ENCODE data around the gene TNNT3. TPM values are rescaled to one million over a fixed set of nuclear protein-coding genes. Genes with fewer than 3 reads are reported as not detected.

Gene TNNT3
- total RNA-seq, 2 experiments from 2014 or later: 4.7 to 6.2 TPM

- no peak for DNase-seq (ENCODE audit: low spot score)
- Histone ChIP-seq H4K20me1 (ENCODE audit: insufficient read depth, low read length) (no peaks in the 10 kb centered on the region), H3K79me2 (ENCODE audit: insufficient read depth, low read depth, low read length) (no peaks in the 10 kb centered on the region), H2AFZ (ENCODE audit: low read length) (no peak overlapping the region), H3K27ac (ENCODE audit: low read depth, low read length, poor library complexity, severe bottlenecking) (no peak overlapping the region), H3K9me2 (ENCODE audit: insufficient read depth, low read length) (no peaks in the 10 kb centered on the region), H3K36me3 (ENCODE audit: insufficient read depth, low read length) (no peaks in the 10 kb centered on the region), H3K9me3 (ENCODE audit: low read length) (no peaks in the 10 kb centered on the region), H3K4me2 (ENCODE audit: low read length) (no peak overlapping the region), H3K4me3 (ENCODE audit: low read depth, low read length, poor library complexity, severe bottlenecking) (no peak overlapping the region), H3K4me1 (ENCODE audit: insufficient read depth, low read length, poor library complexity, severe bottlenecking) (no peaks in the 10 kb centered on the region)
- BruUV-seq (replicated peaks): no TSS peak
- ChIA-PET POLR2A (interaction anchor here (0.6 kb wide), 1 partner anchor 437 kb away, joined by 3 read pairs; no protein-coding TSS in a partner anchor), CTCF (ENCODE audit: unreplicated experiment) (interaction anchor here (1.1 kb wide), 1 partner anchor 49 kb away, joined by 3 read pairs; no protein-coding TSS in a partner anchor)
- intact Hi-C loops (cut with micrococcal nuclease; ENCODE audit: unreplicated experiment): no loop called here
- no peak for TF ChIP-seq CTCF (conservative IDR thresholded peaks at IDR 0.05; ENCODE audit: low read length)
- no peak for TF ChIP-seq EZH2phosphoT487 (IDR thresholded peaks at IDR 0.05; ENCODE audit: borderline replicate concordance, low read depth, low read length)
Observed at GRCh38 chr11:1931341-1932104, 12.0 kb downstream of the TNNT3 start.

- TF ChIP-seq EZH2phosphoT487 (IDR thresholded peaks at IDR 0.05; ENCODE audit: borderline replicate concordance, low read depth, low read length) (no peak), CTCF (conservative IDR thresholded peaks at IDR 0.05; ENCODE audit: low read length) (no peak)
- DNase-seq (ENCODE audit: low spot score): no peak
- no peak overlapping the region for H3K4me3 ChIP-seq (ENCODE audit: low read depth, low read length, poor library complexity, severe bottlenecking)
- H3K36me3 ChIP-seq (ENCODE audit: insufficient read depth, low read length): no peaks in the 10 kb centered on the region
- CTCF ChIA-PET (ENCODE audit: unreplicated experiment): interaction anchor here (1.1 kb wide), 1 partner anchor 50 kb away, joined by 3 read pairs; no protein-coding TSS in a partner anchor
- H3K4me1 ChIP-seq (ENCODE audit: insufficient read depth, low read length, poor library complexity, severe bottlenecking): no peaks in the 10 kb centered on the region
- H3K9me3 ChIP-seq (ENCODE audit: low read length): no peaks in the 10 kb centered on the region
- H3K79me2 ChIP-seq (ENCODE audit: insufficient read depth, low read depth, low read length): no peaks in the 10 kb centered on the region
- no peaks in the 10 kb centered on the region for H3K9me2 ChIP-seq (ENCODE audit: insufficient read depth, low read length)
- no peaks in the 10 kb centered on the region for H4K20me1 ChIP-seq (ENCODE audit: insufficient read depth, low read length)
- H2AFZ ChIP-seq (ENCODE audit: low read length): no peak overlapping the region
- no peak overlapping the region for H3K27ac ChIP-seq (ENCODE audit: low read depth, low read length, poor library complexity, severe bottlenecking)
- intact Hi-C loops (cut with micrococcal nuclease; ENCODE audit: unreplicated experiment): no loop called here
- no peak overlapping the region for H3K4me2 ChIP-seq (ENCODE audit: low read length)
- BruUV-seq (replicated peaks): no TSS peak
- POLR2A ChIA-PET: no interaction called here
Observed at GRCh38 chr11:1932105-1932480, 12.6 kb downstream of the TNNT3 start.

GRCh38 chr11:1932681-1933080, 13.2 kb downstream of the TNNT3 start:
- no peak overlapping the region for H2AFZ ChIP-seq (ENCODE audit: low read length)
- H3K4me1 ChIP-seq (ENCODE audit: insufficient read depth, low read length, poor library complexity, severe bottlenecking): no peaks in the 10 kb centered on the region
- H3K4me3 ChIP-seq (ENCODE audit: low read depth, low read length, poor library complexity, severe bottlenecking): no peak overlapping the region
- ChIA-PET CTCF (ENCODE audit: unreplicated experiment) (interaction anchor here (1.1 kb wide), 1 partner anchor 51 kb away, joined by 3 read pairs; no protein-coding TSS in a partner anchor), POLR2A (no interaction called here)
- H3K27ac ChIP-seq (ENCODE audit: low read depth, low read length, poor library complexity, severe bottlenecking): no peak overlapping the region
- BruUV-seq (replicated peaks): no TSS peak
- no peak overlapping the region for H3K4me2 ChIP-seq (ENCODE audit: low read length)
- DNase-seq (ENCODE audit: low spot score): no peak
- H4K20me1 ChIP-seq (ENCODE audit: insufficient read depth, low read length): no peaks in the 10 kb centered on the region
- no peaks in the 10 kb centered on the region for H3K9me3 ChIP-seq (ENCODE audit: low read length)
- intact Hi-C loops (cut with micrococcal nuclease; ENCODE audit: unreplicated experiment): no loop called here
- no peaks in the 10 kb centered on the region for H3K9me2 ChIP-seq (ENCODE audit: insufficient read depth, low read length)
- TF ChIP-seq CTCF (conservative IDR thresholded peaks at IDR 0.05; ENCODE audit: low read length) (no peak), EZH2phosphoT487 (IDR thresholded peaks at IDR 0.05; ENCODE audit: borderline replicate concordance, low read depth, low read length) (no peak)
- H3K79me2 ChIP-seq (ENCODE audit: insufficient read depth, low read depth, low read length): no peaks in the 10 kb centered on the region
- H3K36me3 ChIP-seq (ENCODE audit: insufficient read depth, low read length): no peaks in the 10 kb centered on the region
